22Rv1 (cell line): Measurements from ENCODE around the gene SLC25A15.

Source experiments
- ZFX ChIP-seq: fragments of 450-650 bp; IDR thresholded peaks from 2 replicates; pipeline ENCODE4 v1.6.1; 2017; ENCODE audit warnings: antibody characterized with exemption, borderline replicate concordance
- TF ChIP-seq, protein P1 (sequence below): fragments of 450-650 bp; IDR thresholded peaks from 2 replicates; pipeline ENCODE4 v1.5.1; 2017; ENCODE audit warnings: mild to moderate bottlenecking

DNA sequence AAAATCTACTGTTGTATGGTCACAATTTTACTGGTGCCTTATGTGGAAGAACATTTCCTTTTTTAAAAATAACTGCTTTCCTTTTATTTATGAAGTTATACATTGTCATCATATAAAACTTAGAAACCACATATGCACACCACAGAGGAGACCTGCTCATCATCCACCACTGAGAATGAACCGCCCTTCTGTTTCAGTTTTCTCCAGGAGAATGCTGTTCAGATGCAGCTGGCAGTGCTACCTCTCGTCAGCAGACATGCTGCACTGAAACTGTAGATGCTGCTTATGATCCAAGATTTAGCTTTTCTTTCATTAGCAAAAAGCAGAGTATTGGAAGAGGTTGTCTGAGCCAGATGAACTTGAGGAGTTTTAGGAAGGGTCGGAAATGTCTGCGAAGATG lies 10.1 kb downstream of the SLC25A15 start:
- TF ChIP-seq, protein P1, sequence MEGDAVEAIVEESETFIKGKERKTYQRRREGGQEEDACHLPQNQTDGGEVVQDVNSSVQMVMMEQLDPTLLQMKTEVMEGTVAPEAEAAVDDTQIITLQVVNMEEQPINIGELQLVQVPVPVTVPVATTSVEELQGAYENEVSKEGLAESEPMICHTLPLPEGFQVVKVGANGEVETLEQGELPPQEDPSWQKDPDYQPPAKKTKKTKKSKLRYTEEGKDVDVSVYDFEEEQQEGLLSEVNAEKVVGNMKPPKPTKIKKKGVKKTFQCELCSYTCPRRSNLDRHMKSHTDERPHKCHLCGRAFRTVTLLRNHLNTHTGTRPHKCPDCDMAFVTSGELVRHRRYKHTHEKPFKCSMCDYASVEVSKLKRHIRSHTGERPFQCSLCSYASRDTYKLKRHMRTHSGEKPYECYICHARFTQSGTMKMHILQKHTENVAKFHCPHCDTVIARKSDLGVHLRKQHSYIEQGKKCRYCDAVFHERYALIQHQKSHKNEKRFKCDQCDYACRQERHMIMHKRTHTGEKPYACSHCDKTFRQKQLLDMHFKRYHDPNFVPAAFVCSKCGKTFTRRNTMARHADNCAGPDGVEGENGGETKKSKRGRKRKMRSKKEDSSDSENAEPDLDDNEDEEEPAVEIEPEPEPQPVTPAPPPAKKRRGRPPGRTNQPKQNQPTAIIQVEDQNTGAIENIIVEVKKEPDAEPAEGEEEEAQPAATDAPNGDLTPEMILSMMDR = no peak
- TF ChIP-seq ZFX = no peak
